OCI-LY7 (cell line): ENCODE data around the gene KRTAP9-4. TPM values are rescaled to one million over a fixed set of nuclear protein-coding genes. Genes with fewer than 3 reads are reported as not detected.
"Not testable (repeated sequence)": the region's sequence is repeated elsewhere in the genome, so short reads cannot be mapped to it uniquely, and the experiment has no call there.

ENCODE experiments used
- BruUV-seq: library from RNA; stranded (reverse); fragments of 400-500 nt; replicated peaks from 2 replicates; lab custom pipeline; 2021; lab: Mats Ljungman, UMichigan
- CTCF ChIA-PET: fragments of 300-600 bp; sonication (Branson Sonifier 250); formaldehyde crosslinking; loops from one replicate; lab custom pipeline; 2022; ENCODE audit warnings: antibody characterized with exemption; ENCODE audit not compliant: unreplicated experiment; lab: Charles Lee
- POLR2A ChIA-PET: fragments of 300-600 bp; sonication (Branson Sonifier 250); formaldehyde crosslinking; loops from one replicate; lab custom pipeline; 2022; ENCODE audit warnings: antibody characterized with exemption; lab: Charles Lee
- DNase-seq: peaks from one replicate; pipeline ENCODE4 v3.0.0-alpha.2; 2015; ENCODE audit warnings: low spot score
- H2AFZ ChIP-seq: fragments of 200-600 bp; sonication (generic), shearing (Covaris generic); 2 replicates; pipeline ENCODE4 v1.6.1; 2014; ENCODE audit warnings: mild to moderate bottlenecking, antibody characterized with exemption, low read length, moderate library complexity
- H3K27ac ChIP-seq: fragments of 200-600 bp; sonication (generic); 2 replicates; pipeline ENCODE4 v1.5.1; 2014; ENCODE audit warnings: mixed run types, low read depth, mild to moderate bottlenecking, moderate library complexity, low read length, inconsistent platforms; ENCODE audit not compliant: poor library complexity, severe bottlenecking
- H3K36me3 ChIP-seq: fragments of 200-600 bp; sonication (generic); 2 replicates; pipeline ENCODE4 v1.6.1; 2014; ENCODE audit warnings: mild to moderate bottlenecking, antibody characterized with exemption, low read length, moderate library complexity, mixed read lengths; ENCODE audit not compliant: insufficient read depth
- H3K4me1 ChIP-seq: fragments of 200-600 bp; sonication (generic); 2 replicates; pipeline ENCODE4 v1.5.1; 2014; ENCODE audit warnings: mild to moderate bottlenecking, low read length; ENCODE audit not compliant: insufficient read depth, poor library complexity, severe bottlenecking
- H3K4me2 ChIP-seq: fragments of 200-600 bp; sonication (generic); 2 replicates; pipeline ENCODE4 v1.6.1; 2014; ENCODE audit warnings: mild to moderate bottlenecking, low read length
- H3K4me3 ChIP-seq: fragments of 200-600 bp; sonication (generic); 2 replicates; pipeline ENCODE4 v1.5.1; 2014; ENCODE audit warnings: mild to moderate bottlenecking, low read depth, low read length; ENCODE audit not compliant: poor library complexity, severe bottlenecking
- H3K79me2 ChIP-seq: fragments of 200-600 bp; sonication (generic); 2 replicates; pipeline ENCODE4 v1.6.1; 2016; ENCODE audit warnings: low read depth, mild to moderate bottlenecking, low read length, moderate library complexity, mixed read lengths; ENCODE audit not compliant: insufficient read depth
- H3K9me2 ChIP-seq: fragments of 200-600 bp; sonication (generic); 2 replicates; pipeline ENCODE4 v1.6.1; 2016; ENCODE audit warnings: mild to moderate bottlenecking, low read length, mixed read lengths; ENCODE audit not compliant: insufficient read depth
- H3K9me3 ChIP-seq: fragments of 200-600 bp; sonication (generic); 2 replicates; pipeline ENCODE4 v1.6.1; 2014; ENCODE audit warnings: mild to moderate bottlenecking, mixed run types, low read length, mixed read lengths
- H4K20me1 ChIP-seq: fragments of 200-600 bp; sonication (generic); 2 replicates; pipeline ENCODE4 v1.6.1; 2014; ENCODE audit warnings: mild to moderate bottlenecking, antibody characterized with exemption, low read length, moderate library complexity, mixed read lengths; ENCODE audit not compliant: insufficient read depth
- EZH2phosphoT487 ChIP-seq: fragments of 200-600 bp; sonication (generic); IDR thresholded peaks from 2 replicates; pipeline ENCODE4 v1.6.1; 2018; ENCODE audit warnings: low read depth, borderline replicate concordance, mild to moderate bottlenecking, mixed run types, antibody characterized with exemption, low read length, moderate library complexity, mixed read lengths
- intact Hi-C: fragments of 100-400 bp; cut with micrococcal nuclease; formaldehyde crosslinking; loops from one replicate; pipeline ENCODE4 v1.10.0; 2022; ENCODE audit not compliant: unreplicated experiment
- total RNA-seq, 2 experiments: library from RNA; depleted of rRNA in 1 of 2; stranded (reverse); fragments of >200 nt in 1 of 2; shearing (Covaris generic) in 1 of 2; gene quantifications; 2 replicates each; pipeline ENCODE4 v1.2.3, GENCODE V29; 2014 to 2022
- TF ChIP-seq, protein P1 (sequence below): fragments of 200-600 bp; sonication (generic); conservative IDR thresholded peaks from 2 replicates; pipeline ENCODE4 v1.5.1; 2014; ENCODE audit warnings: mild to moderate bottlenecking, antibody characterized with exemption, low read length, moderate library complexity, mixed read lengths

KRTAP9-4 gene
- total RNA-seq, 2 experiments from 2014 or later = not detected

GRCh38 chr17:41264599-41264998 lies 15.1 kb downstream of the KRTAP9-4 start:
- no TSS peak for BruUV-seq
- CTCF ChIA-PET = no interaction called here

DNA sequence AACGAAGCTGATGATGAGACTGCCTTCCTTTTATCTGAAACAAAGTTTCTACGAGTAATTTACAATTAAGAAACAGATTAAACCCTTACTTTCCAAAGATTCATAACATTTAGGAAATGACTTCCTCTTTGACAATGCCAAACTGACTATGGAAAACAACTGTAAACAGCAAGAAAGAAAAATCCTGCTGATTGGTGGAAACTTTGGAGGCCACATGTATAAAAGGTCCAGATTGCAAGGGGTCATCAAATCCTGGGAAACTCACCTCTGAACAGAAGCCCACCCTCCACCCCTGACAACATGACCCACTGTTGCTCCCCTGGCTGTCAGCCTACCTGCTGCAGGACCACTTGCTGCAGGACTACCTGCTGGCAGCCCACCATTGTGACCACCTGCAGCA lies 15.6 kb downstream of the KRTAP9-4 start, which contains the start of gene KRTAP9-6:
Gene KRTAP9-6, plus strand, starts transcription at position 301 of the 400 bp plus-strand sequence. Its CDS starts 0 bp downstream, at position 301.
- intact Hi-C loops = no loop called here
- Histone ChIP-seq H3K27ac (no peak within 1 kb of the TSS), H2AFZ (no peak within 1 kb of the TSS), H3K9me3 (no peaks in the 10 kb centered on the region), H3K36me3 (no peaks in the 10 kb centered on the region), H3K4me2 (no peak within 1 kb of the TSS), H3K9me2 (no peaks in the 10 kb centered on the region), H3K4me3 (no peak within 1 kb of the TSS), H3K4me1 (no peaks in the 10 kb centered on the region), H3K79me2 (no peaks in the 10 kb centered on the region), H4K20me1 (no peaks in the 10 kb centered on the region)
- DNase-seq = no peak
- no TSS peak for BruUV-seq
- ChIA-PET POLR2A (no interaction called here), CTCF (no interaction called here)
- TF ChIP-seq, protein P1, sequence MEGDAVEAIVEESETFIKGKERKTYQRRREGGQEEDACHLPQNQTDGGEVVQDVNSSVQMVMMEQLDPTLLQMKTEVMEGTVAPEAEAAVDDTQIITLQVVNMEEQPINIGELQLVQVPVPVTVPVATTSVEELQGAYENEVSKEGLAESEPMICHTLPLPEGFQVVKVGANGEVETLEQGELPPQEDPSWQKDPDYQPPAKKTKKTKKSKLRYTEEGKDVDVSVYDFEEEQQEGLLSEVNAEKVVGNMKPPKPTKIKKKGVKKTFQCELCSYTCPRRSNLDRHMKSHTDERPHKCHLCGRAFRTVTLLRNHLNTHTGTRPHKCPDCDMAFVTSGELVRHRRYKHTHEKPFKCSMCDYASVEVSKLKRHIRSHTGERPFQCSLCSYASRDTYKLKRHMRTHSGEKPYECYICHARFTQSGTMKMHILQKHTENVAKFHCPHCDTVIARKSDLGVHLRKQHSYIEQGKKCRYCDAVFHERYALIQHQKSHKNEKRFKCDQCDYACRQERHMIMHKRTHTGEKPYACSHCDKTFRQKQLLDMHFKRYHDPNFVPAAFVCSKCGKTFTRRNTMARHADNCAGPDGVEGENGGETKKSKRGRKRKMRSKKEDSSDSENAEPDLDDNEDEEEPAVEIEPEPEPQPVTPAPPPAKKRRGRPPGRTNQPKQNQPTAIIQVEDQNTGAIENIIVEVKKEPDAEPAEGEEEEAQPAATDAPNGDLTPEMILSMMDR = no peak
- TF ChIP-seq EZH2phosphoT487 = no peak

More at GRCh38 chr17:41264599-41264998, 15.1 kb downstream of the KRTAP9-4 start:
- intact Hi-C loops = no loop called here
- H3K9me2 ChIP-seq = no peaks in the 10 kb centered on the region
- H3K4me2 ChIP-seq = no peak overlapping the region
- H3K27ac ChIP-seq = no peak overlapping the region
- H3K4me3 ChIP-seq = no peak overlapping the region
- no peaks in the 10 kb centered on the region for H4K20me1 ChIP-seq
- POLR2A ChIA-PET = no interaction called here
- H3K4me1 ChIP-seq = no peaks in the 10 kb centered on the region
- H3K79me2 ChIP-seq = no peaks in the 10 kb centered on the region
- no peaks in the 10 kb centered on the region for H3K9me3 ChIP-seq
- no peaks in the 10 kb centered on the region for H3K36me3 ChIP-seq
- DNase-seq = no peak
- no peak for TF ChIP-seq EZH2phosphoT487
- TF ChIP-seq, protein P1 = no peak
- H2AFZ ChIP-seq = no peak overlapping the region

GRCh38 chr17:41267711-41268110 lies 18.2 kb downstream of the KRTAP9-4 start:
- H3K4me1 ChIP-seq = no peaks in the 10 kb centered on the region
- BruUV-seq = no TSS peak
- no peaks in the 10 kb centered on the region for H3K36me3 ChIP-seq
- H4K20me1 ChIP-seq = no peaks in the 10 kb centered on the region
- ChIA-PET CTCF (no interaction called here), POLR2A (no interaction called here)
- TF ChIP-seq, protein P1 = no peak
- no peak for TF ChIP-seq EZH2phosphoT487
- H3K79me2 ChIP-seq = no peaks in the 10 kb centered on the region
- no peak overlapping the region for H2AFZ ChIP-seq
- no peaks in the 10 kb centered on the region for H3K9me3 ChIP-seq
- no peaks in the 10 kb centered on the region for H3K9me2 ChIP-seq
- no peak overlapping the region for H3K4me2 ChIP-seq
- intact Hi-C loops = no loop called here
- H3K4me3 ChIP-seq = no peak overlapping the region
- H3K27ac ChIP-seq = no peak overlapping the region
- DNase-seq = no peak

GRCh38 chr17:41271323-41271722 lies 21.8 kb downstream of the KRTAP9-4 start:
- H3K36me3 ChIP-seq, H3K4me2 ChIP-seq, H3K79me2 ChIP-seq, H3K9me3 ChIP-seq, H3K4me1 ChIP-seq, intact Hi-C loops, H3K9me2 ChIP-seq, CTCF ChIA-PET, H3K4me3 ChIP-seq, H2AFZ ChIP-seq, H3K27ac ChIP-seq, POLR2A ChIA-PET, DNase-seq, H4K20me1 ChIP-seq, BruUV-seq: not testable (repeated sequence)
